HL-60/S4 treated with retinoic acid at 250 ng/mL for 4 days and 3 days (cell line): ENCODE data around the gene CNTNAP2.
"Not testable (repeated sequence)": the region's sequence is repeated elsewhere in the genome, so short reads cannot be mapped to it uniquely, and the experiment has no call there.

Experiments
- in situ Hi-C: fragments of 300-500 bp; cut with MboI; formaldehyde crosslinking; loops from 2 replicates; pipeline ENCODE4 v1.7.0; 2022; ENCODE audit warnings: low sequenced_read_pairs

CNTNAP2 gene

DNA sequence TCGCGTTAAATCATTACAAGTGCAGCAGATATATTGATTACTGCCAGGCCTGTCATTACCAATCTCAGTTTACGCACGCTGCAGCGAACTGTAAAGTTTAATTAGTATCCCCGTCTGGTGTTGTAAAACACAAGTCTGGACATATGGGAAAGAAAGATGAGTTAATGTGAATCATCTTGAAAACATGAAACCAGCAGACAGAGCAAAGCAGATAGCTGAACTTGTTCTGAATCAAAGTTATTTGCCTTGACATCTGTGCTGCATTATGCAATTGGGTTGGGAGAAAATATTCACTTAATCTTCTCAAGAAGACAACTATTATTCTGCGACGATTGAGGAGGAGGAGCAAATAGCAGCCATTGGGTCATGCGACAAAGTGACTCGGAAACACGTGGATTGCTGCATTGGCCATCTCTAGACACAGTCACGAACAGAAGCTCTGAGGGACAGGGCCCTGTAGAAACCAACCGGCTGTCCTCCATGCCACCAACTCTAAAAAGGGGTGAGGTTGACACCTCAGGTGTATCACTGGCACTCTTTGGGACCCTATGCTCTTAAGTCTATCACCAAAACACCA lies 2317.7 kb downstream of the CNTNAP2 start:
- in situ Hi-C loops: no loop called here

GRCh38 chr7:148434887-148435286 lies 2318.3 kb downstream of the CNTNAP2 start:
- in situ Hi-C loops: no loop called here

DNA sequence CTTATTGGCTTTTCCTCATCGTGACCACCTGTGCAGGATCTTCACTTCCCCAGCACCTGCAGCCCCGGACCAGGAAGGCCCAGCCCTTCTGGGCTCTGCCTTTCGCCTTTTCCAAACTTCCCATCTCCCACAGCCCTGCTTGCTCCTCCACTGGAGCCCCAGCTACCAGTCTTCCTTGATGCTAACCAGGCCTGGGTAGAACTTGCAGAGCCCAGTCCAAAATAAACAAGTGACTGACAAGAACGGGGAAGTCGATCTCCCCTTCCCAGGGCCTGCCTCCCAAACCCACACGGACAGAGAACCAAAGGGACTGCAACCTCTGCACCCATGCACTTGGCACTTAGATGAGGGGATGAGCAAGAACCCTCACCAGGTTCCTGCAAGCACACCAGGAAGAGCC lies 2319.1 kb downstream of the CNTNAP2 start:
- in situ Hi-C loops: no loop called here

- in situ Hi-C loops: no loop called here
These were observed 2319.5 kb downstream of the CNTNAP2 start for GRCh38 chr7:148436135-148436534.

DNA sequence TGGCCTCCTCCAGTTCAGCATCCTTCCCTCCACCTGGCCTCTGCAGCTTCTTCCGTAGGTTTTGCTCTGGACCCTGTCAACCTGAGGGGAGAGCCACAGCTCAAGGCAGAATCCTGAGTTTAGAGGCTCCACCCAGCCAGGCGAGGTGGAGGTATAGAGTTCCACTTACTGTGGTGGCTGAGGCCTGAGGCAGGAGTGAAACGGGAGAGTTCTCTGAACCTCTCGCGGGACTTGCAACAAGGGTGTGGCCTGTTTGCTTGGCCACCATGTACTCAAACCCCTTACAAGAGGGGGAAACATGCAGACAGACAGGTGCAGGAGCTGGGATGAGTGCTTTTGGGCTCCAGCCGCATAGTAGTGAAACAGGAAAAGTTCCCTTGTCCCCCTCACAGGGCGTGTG lies 2320.0 kb downstream of the CNTNAP2 start:
- in situ Hi-C loops: no loop called here

GRCh38 chr7:148437043-148437442 lies 2320.4 kb downstream of the CNTNAP2 start:
- in situ Hi-C loops: no loop called here

DNA sequence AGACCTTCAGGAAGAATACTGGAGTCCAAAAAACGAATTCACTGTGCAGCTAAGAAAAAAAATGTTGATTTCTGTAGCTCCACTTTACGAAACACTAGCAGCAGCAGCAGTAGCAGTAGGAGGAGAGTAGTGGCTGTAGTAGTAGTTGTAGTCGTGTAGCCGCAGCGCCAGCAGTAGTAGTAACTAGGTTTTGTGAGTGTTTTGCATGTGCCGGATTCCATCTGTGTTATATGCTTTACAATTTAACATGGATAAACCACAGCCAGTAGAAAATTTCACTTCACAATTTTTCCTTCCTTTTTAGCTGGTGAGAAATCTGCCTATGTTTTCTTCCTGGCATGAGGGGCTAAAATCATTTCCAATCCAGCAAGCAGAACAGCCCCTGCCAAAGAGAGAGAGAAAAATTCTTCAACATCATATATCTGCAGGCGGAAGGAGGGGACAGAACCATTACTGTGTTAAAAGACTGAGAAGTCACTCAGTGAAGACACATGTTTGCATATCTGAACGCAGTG lies 2325.6 kb downstream of the CNTNAP2 start:
- in situ Hi-C loops: no loop called here

DNA sequence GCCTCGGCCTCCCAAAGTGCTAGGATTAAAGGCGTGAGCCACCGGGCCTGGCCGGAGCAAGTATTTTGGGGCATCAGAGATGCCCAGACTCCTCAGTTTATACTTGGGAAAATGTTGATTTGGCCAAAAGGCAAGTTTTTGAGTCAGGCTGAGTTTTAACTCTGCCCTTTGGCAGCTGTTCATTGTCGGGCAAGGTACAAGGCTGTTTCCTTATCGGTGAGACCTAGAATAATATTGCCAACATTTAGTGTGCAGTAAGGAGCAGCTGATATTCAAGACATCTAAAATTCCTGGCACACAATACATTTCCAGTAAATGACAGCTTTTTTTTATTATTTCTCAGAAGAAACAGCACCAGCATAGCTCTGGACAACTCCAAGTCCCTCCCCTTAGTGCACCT lies 2326.3 kb downstream of the CNTNAP2 start:
- in situ Hi-C loops: no loop called here

- in situ Hi-C loops: no loop called here
These were observed 2328.9 kb downstream of the CNTNAP2 start for GRCh38 chr7:148445260-148446044.

GRCh38 chr7:148447221-148447849 lies 2330.7 kb downstream of the CNTNAP2 start:
- in situ Hi-C loops: no loop called here

- in situ Hi-C loops: not testable (repeated sequence)
These were observed 2334.9 kb downstream of the CNTNAP2 start for GRCh38 chr7:148451526-148451925.

GRCh38 chr7:148456351-148456750 lies 2339.8 kb downstream of the CNTNAP2 start:
- in situ Hi-C loops: no loop called here

DNA sequence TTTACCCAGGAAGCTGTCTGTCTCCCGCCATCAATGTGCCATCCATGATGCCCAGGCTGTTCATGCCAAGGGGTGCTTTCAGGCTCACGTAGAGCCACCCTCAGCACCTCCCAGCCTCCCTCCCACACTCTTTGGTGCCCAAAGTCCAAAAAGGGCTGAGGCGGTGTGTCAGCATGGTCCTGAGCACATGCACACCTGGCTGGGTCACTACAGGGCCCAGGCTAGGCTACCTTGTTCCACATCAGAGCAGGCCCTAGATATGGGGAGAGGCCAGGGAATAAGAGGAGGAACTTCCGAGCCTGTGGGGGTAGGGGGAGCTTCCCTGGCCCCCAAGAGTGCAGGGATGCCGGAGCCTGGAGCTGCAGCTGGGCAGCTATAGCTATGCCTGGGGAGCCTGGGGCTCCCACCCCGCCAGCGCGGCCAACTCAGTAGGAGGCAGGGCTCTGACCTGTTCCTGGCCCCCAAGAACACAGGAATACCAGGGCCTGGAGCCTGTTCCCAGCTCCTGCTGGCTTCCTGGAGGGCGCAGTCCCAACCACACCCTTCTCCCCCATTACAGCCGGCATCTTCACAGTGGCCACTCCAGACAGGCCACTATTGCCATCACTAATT lies 2340.8 kb downstream of the CNTNAP2 start:
- in situ Hi-C loops: no loop called here

DNA sequence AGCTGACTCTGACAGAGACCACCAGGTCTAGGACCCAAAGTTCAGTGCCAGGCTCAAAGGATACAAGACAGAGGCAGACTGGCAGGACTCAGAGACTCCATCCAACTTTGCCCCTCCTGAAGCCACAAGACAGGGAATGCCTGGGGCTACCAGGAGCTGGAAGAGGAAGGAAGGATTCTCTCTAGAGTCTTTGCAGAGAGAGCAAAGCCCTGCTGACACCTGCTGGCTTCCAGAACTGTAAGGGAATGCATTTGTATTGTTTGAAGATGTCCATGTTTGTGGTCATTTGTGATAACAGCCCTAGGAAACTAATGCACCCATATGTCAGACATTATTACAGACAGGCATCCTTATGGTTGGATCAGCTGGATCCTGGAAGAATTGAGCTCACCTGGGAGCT lies 2341.7 kb downstream of the CNTNAP2 start:
- in situ Hi-C loops: no loop called here

DNA sequence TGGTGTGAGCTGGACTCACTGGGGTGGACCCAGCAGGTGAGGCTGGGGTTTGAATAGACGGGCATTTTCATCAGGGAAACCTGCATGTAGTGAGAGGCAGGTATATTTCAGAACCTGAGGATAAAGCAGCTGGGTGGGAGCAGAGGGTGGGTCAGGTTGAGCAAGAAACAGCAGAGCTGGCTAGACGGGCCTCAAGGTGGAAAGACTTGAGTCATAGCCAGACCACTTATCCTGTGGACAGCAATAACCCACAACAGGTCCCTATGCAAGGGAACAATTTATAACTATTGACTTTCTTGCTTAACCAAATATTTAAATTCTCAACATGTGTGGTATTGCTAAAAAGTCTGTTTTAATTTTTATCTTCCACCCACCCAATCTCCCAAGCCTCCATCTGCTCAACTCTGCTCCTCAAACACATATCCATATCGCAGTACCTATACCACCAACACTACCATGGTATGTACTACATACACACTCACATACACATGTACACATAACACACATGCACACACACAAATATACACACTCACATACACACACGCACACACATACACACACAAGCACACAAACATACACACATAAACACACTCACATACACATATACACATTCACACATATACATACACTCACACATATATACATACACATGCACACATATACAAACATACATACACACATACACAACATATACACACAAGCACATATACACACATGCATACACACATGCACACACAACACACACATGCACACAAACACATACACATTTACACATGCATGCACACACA lies 2345.0 kb downstream of the CNTNAP2 start:
- in situ Hi-C loops: no loop called here

GRCh38 chr7:148462774-148463173 lies 2346.2 kb downstream of the CNTNAP2 start:
- in situ Hi-C loops: not testable (repeated sequence)

GRCh38 chr7:148463210-148463609 lies 2346.6 kb downstream of the CNTNAP2 start:
- in situ Hi-C loops: no loop called here

DNA sequence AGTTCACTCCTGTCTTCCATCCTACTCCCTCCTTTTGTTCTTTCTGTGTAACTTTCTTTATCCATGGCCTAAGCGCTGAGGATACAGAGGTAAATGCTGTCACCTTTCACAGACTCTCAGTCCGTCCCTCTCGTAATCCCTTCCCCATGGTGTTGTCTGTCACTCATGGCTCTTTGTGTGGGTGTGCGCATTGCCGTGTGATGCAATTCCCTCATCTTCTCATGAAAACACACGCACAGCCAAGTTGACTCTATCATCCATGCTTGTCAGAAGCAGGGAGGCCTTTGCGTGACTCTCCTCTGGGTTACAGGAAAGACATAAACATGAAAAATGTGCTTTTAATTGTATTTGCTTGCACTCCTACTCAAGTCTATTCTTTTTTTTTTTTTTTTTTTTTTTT lies 2348.3 kb downstream of the CNTNAP2 start:
- in situ Hi-C loops: no loop called here

DNA sequence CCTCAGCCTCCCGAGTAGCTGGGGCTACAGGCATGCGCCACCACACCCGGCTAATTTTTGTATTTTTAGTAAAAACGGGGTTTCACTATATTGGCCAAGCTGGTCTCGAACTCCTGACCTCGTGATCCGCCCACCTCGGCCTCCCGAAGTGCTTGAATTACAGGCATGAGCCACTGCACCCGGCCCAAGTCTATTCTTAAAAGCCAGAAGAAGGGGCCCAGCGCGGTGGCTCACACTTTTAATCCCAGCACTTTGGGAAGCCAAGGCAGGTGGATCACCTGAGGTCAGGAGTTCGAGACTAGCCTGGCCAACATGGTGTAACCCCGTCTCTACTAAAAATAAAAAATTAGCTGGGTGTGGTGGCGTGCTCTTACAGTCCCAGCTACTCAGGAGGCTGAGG lies 2348.8 kb downstream of the CNTNAP2 start:
- in situ Hi-C loops: not testable (repeated sequence)

- in situ Hi-C loops: no loop called here
These were observed 2349.5 kb downstream of the CNTNAP2 start for GRCh38 chr7:148466120-148466519.

GRCh38 chr7:148468700-148469098 lies 2352.1 kb downstream of the CNTNAP2 start:
- in situ Hi-C loops: no loop called here
